A549 treated with dexamethasone at 1 μM for 4 hours (cell line): ENCODE measurements around the gene PIP4K2A. TPM values are rescaled to one million over a fixed set of nuclear protein-coding genes. Genes with fewer than 3 reads are reported as not detected.

Source experiments
- total RNA-seq: library from RNA; stranded (reverse); fragments of 200-300 nt; extraction: Qiagen RNA extraction; gene quantifications from 5 replicates; pipeline ENCODE4 v1.2.3, GENCODE V29; 2022

Gene PIP4K2A
- 20.2 to 34.0 TPM (median 26.3 TPM) in 5 replicates for total RNA-seq

DNA sequence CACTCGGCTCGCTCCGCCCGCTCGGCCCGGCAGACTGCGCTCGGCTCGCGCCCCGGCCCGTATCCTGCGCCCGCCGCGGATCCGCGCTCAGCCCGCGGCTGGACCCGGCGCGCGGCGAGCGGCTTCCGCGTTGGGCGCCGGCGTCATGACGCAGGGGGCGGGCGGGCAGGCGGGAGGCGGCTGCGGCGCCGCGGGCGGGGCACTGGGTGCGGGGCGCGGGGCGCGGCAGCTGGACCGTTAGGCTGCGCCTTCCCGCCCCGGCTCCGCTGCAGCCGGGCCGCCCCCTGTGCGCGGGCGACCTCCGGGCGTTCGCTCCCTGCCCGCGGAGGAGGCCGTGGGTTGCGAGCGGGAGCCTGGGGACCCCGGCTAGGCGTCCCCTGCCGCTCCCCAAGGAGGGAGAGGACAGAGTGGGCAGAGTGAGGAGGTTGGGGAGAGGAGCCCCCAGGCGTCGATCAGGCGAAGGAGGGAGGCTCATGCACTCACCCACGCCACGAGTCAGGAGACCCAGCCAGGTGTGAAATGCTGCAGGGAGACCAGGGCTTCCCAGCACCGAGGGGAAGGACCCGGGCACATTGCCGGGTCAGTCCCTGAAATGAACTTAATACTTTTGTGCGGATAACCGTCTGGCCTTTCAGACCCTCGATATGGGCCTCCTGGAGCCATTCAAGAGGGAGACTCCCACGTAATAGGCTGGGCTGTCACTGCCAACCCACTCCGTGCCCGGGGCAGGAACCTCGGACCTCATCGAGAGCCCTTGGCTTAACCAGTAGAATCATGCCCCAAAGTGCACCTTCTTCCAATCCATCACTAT, at the start of gene PIP4K2A:
Gene PIP4K2A, minus strand, starts transcription at position 100 of the 811 bp plus-strand sequence. CDS start 252 bp downstream, outside the sequence.

Other genes with a start within 250 kb of the PIP4K2A start
- 0.63 to 1.0 TPM (median 0.89 TPM) in 5 replicates for gene ARMC3, start 213.5 kb upstream of the PIP4K2A start, total RNA-seq